ENCODE data around the gene NEU4.

- no peak for TF ChIP-seq CTCF (IDR thresholded peaks at IDR 0.05 in 8 of 11, conservative IDR thresholded peaks at IDR 0.05 in 3 of 11)
- TF ChIP-seq POLR2AphosphoS5 (IDR thresholded peaks at IDR 0.05): no peak
Observed at GRCh38 chr2:241793385-241793784, 15.6 kb upstream of the NEU4 start.

Measured in spleen (tissue), 7 donors.